Transverse colon (tissue), 4 donors: Measurements from ENCODE around the gene D2HGDH. TPM values are rescaled to one million over a fixed set of nuclear protein-coding genes. Genes with fewer than 3 reads are reported as not detected.
A peak's percentile ranks its signal among the peaks of the same experiment; 100 is the strongest.
"Not testable (repeated sequence)": the region's sequence is repeated elsewhere in the genome, so short reads cannot be mapped to it uniquely, and the experiment has no call there.

Experiments
- DNase-seq: peaks from one replicate; pipeline ENCODE4 v3.0.0-alpha.2; 2019
- H3K27ac ChIP-seq, 4 donors: fragments of 200-600 bp; sonication (generic); 2 replicates each; pipeline ENCODE4 v1.5.1; 2016 to 2018; ENCODE audit warnings: inconsistent platforms in 4 of 4
- H3K27me3 ChIP-seq: fragments of 200-600 bp; sonication (generic); 2 replicates; pipeline ENCODE4 v1.5.1; 2017; ENCODE audit warnings: inconsistent platforms
- H3K36me3 ChIP-seq, 4 donors: fragments of 200-600 bp; sonication (generic); 2 replicates each; pipeline ENCODE4 v1.5.1; 2017 to 2019; ENCODE audit warnings: inconsistent platforms in 4 of 4
- H3K4me1 ChIP-seq, 4 donors: fragments of 200-600 bp; sonication (generic); 2 replicates each; pipeline ENCODE4 v1.5.1; 2017 to 2020; ENCODE audit warnings: inconsistent platforms in 4 of 4
- H3K4me3 ChIP-seq, 4 donors: fragments of 200-600 bp; sonication (generic); 1 replicate in 1 of 4; 2 replicates in 3 of 4; pipeline versions ENCODE4 v1.5.1 to v1.6.1; 2017 to 2019; ENCODE audit warnings: inconsistent platforms in 4 of 4
- H3K9me3 ChIP-seq, 2 donors: fragments of 200-600 bp; sonication (generic); 2 replicates each; pipeline ENCODE4 v1.5.1; 2017 to 2019; ENCODE audit warnings: inconsistent platforms in 2 of 2
- CTCF ChIP-seq, 5 experiments: fragments of 200-600 bp in 3 of 5; fragments of 450-650 bp in 2 of 5; sonication (generic) in 3 of 5; IDR thresholded peaks; 1 replicate in 2 of 5; 2 replicates in 3 of 5; pipeline ENCODE4 v1.5.1; 2016 to 2017; ENCODE audit warnings: antibody characterized with exemption in 5 of 5, inconsistent platforms in 3 of 5, mild to moderate bottlenecking in 2 of 5, moderate library complexity in 1 of 5
- EP300 ChIP-seq: sonication (generic); formaldehyde crosslinking; IDR thresholded peaks from one replicate; pipeline ENCODE4 v1.6.1; 2017; ENCODE audit warnings: antibody characterized with exemption, low read depth
- POLR2A ChIP-seq: fragments of 450-650 bp; IDR thresholded peaks from one replicate; pipeline ENCODE4 v1.6.1; 2016; ENCODE audit warnings: antibody characterized with exemption, mild to moderate bottlenecking, moderate library complexity
- POLR2AphosphoS5 ChIP-seq, 3 donors: sonication (generic); formaldehyde crosslinking; IDR thresholded peaks; one replicate each; pipeline ENCODE4 v1.6.1; 2016; ENCODE audit warnings: antibody characterized with exemption in 3 of 3
- WGBS, 2 donors: methylation state at CpG; one replicate each; pipeline ENCODE4 v1.1.5; 2018; ENCODE audit warnings: low coverage in 1 of 2; 5-methylcytosine and 5-hydroxymethylcytosine counted together
- in situ Hi-C, 4 donors: fragments of 200-750 bp; cut with MboI; loops; one replicate each; pipeline versions ENCODE4 v1.15.0 to v1.15.1; 2017; ENCODE audit warnings: low sequenced_read_pairs in 3 of 4, low pct_ligation_motif_present in 1 of 4, low pct_unique_long_range_greater_than_20kb in 1 of 4
- intact Hi-C: fragments of 100-400 bp; cut with DNase I; formaldehyde crosslinking; loops from one replicate; pipeline ENCODE4 v1.15.1; 2023; ENCODE audit warnings: low total_unique reads
- total RNA-seq, 4 donors: library from RNA; depleted of rRNA; stranded (reverse); fragments of >200 nt; gene quantifications; one replicate each; pipeline ENCODE4 v1.1.0, GENCODE V29; 2016

D2HGDH gene
- total RNA-seq, 4 donors from 2014 or later, result 53.2 to 150 (median 55.5) TPM

- no peak for DNase-seq
Measured at GRCh38 chr2:241759067-241759807, 24.8 kb downstream of the D2HGDH start.

GRCh38 chr2:241759893-241760292, 25.5 kb downstream of the D2HGDH start:
- H3K27me3 ChIP-seq, DNase-seq, H3K27ac ChIP-seq, H3K4me1 ChIP-seq, H3K9me3 ChIP-seq, H3K36me3 ChIP-seq, in situ Hi-C loops, intact Hi-C loops, H3K4me3 ChIP-seq: not testable (repeated sequence)
- 83 to 89% methylated on average over 1 to 7 of the region's 16 CpGs for WGBS, 2 donors

More at GRCh38 chr2:241759067-241759807, 24.8 kb downstream of the D2HGDH start:
- WGBS, 2 donors, result 85 to 87% methylated on average over 15 to 20 of the region's 20 CpGs
- no peaks in the 10 kb centered on the region for H3K36me3 ChIP-seq
- H3K27ac ChIP-seq, result no peak overlapping the region
- H3K27me3 ChIP-seq, result no peaks in the 10 kb centered on the region
- in situ Hi-C loops (no loop called here), intact Hi-C loops (no loop called here)
- no peaks in the 10 kb centered on the region for H3K9me3 ChIP-seq
- TF ChIP-seq POLR2A (no peak), EP300 (no peak), CTCF (IDR thresholded peaks at IDR 0.05) (no peak), POLR2AphosphoS5 (IDR thresholded peaks at IDR 0.05) (no peak)
- no peak overlapping the region for H3K4me3 ChIP-seq
- H3K4me1 ChIP-seq, result no peaks in the 10 kb centered on the region

- WGBS, 2 donors, result 96 to 100% methylated on average over 4 to 17 of the region's 17 CpGs
- H3K9me3 ChIP-seq, result no peaks in the 10 kb centered on the region
- H3K4me3 ChIP-seq, result no peak overlapping the region
- H3K4me1 ChIP-seq, result no peaks in the 10 kb centered on the region
- no peaks in the 10 kb centered on the region for H3K27me3 ChIP-seq
- DNase-seq, result no peak
- intact Hi-C loops, result no loop called here
- in situ Hi-C loops, result no loop called here
- no peak overlapping the region for H3K27ac ChIP-seq
- H3K36me3 ChIP-seq, result no peaks in the 10 kb centered on the region
- no peak for TF ChIP-seq POLR2AphosphoS5 (IDR thresholded peaks at IDR 0.05)
- TF ChIP-seq EP300, result no peak
- no peak for TF ChIP-seq CTCF (IDR thresholded peaks at IDR 0.05)
- no peak for TF ChIP-seq POLR2A
Measured at GRCh38 chr2:241760301-241760771, 25.9 kb downstream of the D2HGDH start.

GRCh38 chr2:241762321-241762932, 28.0 kb downstream of the D2HGDH start:
- Histone ChIP-seq H3K27ac (peak overlapping the region in 1 of 4 donors; percentile 3), H3K4me1 (no peaks in the 10 kb centered on the region)
- DNase-seq, result no peak

More at GRCh38 chr2:241762321-241762932, 28.0 kb downstream of the D2HGDH start:
- Histone ChIP-seq H3K4me3 (no peak overlapping the region), H3K9me3 (no peaks in the 10 kb centered on the region), H3K36me3 (no peaks in the 10 kb centered on the region), H3K27me3 (no peaks in the 10 kb centered on the region)
- WGBS, 2 donors, result 58 to 73% methylated on average over 7 to 18 of the region's 18 CpGs
- no peak for TF ChIP-seq CTCF (IDR thresholded peaks at IDR 0.05)
- TF ChIP-seq POLR2AphosphoS5 (IDR thresholded peaks at IDR 0.05), result no peak
- TF ChIP-seq POLR2A, result no peak
- TF ChIP-seq EP300, result no peak
- in situ Hi-C loops, result no loop called here
- intact Hi-C loops, result no loop called here
